HG03571 (cell line): ENCODE data around the gene PYM1.
A peak's percentile ranks its signal among the peaks of the same experiment; 100 is the strongest.

ENCODE experiments used
- ATAC-seq: cut with Tn5 transposase; IDR thresholded peaks from one replicate; pipeline ENCODE4 v1.9.1; 2021; ENCODE audit not compliant: unreplicated experiment

PYM1 gene

GRCh38 chr12:55927588-55928502 is at the start of gene PYM1:
Gene PYM1, minus strand, starts transcription at chr12:55927894. Its CDS starts 133 bp downstream, at chr12:55927761.
- ATAC-seq: peak; percentile 38

DNA sequence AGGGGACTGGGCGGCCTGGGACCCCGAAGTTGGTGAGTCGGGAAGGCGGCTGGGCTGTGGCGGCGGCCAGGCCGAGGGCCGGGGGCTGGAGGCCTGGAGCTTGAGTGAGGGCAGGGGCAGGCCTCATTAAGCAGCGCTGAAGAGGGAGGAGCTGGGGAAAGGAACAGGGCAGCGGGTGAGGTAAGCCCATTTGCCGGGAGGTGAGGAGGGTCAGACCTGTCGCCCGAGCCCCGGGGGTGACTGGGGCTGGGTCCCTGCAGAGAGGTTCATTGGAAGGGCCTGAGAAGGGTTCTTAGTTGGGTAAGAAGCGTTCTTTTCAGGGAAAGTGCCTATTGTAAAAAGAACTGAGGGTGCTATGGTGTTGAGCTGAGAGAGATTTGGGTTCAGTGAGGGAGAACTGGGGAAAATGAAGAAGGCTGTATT is 46.6 kb upstream of the PYM1 start:
- ATAC-seq: peak; percentile 3

- peak; percentile 93 for ATAC-seq
These were observed 46.1 kb upstream of the PYM1 start, which contains the start of gene RAB5B for GRCh38 chr12:55973599-55974307. Gene RAB5B, plus strand, starts transcription at chr12:55974078. Its CDS starts 12,883 bp downstream, at chr12:55986961.

- no peak for ATAC-seq
These were observed 45.4 kb upstream of the PYM1 start for GRCh38 chr12:55972911-55973598.

DNA sequence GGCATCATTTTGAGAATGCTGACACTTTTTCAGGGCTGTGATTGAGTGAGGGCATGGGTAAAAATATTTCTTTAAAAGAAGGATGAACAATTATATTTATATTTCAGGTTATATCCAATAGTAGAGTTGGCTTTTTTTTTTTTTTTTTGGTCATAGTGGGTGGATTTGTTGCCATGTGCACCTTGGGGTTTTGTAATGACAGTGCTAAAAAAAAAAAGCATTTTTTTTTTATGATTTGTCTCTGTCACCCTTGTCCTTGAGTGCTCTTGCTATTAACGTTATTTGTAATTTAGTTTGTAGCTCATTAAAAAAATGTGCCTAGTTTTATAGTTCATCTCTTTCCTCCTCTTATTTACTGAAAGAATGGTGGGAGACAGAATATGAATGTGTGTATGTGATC is 44.8 kb upstream of the PYM1 start:
- no peak for ATAC-seq

DNA sequence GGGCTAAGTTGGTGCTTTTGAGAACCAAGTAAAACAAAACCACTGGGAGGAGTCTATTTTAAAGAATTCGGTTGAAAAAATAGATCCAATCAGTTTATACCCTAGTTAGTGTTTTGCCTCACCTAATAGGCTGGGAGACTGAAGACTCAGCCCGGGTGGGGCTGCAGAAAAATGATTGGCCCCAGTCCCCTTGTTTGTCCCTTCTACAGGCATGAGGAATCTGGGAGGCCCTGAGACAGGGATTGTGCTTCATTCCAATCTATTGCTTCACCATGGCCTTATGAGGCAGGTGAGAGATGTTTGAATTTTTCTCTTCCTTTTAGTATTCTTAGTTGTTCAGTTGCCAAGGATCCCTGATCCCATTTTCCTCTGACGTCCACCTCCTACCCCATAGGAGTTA is 44.3 kb upstream of the PYM1 start:
- no peak for ATAC-seq

DNA sequence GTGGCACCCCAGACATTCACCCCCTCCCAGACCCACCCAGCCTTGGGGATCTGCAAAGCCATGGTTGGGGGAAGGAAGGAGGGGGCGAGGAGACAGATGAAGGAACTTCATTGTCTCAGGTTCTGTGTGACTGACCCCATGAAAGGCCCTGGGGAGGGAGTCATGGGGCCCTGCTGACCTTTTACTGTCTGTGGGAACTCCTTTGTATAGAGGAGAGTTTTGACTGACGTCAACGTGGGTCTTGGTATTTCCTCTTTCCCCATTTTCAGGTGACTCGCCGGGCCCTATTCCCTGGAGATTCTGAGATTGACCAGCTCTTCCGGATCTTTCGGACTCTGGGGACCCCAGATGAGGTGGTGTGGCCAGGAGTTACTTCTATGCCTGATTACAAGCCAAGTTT is 43.1 kb upstream of the PYM1 start:
- ATAC-seq: no peak

DNA sequence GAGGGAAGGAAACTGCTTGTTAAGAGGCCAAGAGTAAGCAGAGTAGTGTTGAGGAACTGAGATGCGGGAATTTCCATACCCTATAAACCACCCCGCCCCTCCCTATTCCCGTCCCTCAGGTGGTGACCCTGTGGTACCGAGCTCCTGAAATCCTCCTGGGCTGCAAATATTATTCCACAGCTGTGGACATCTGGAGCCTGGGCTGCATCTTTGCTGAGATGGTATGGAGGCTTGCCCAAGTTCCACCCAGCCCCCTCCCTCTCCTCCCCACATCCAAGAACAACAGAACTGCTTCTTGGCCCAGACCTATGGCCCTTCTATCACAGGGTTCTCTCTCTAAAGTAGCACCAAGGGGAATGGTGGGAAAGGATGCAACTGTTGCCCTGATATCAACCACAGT is 41.7 kb upstream of the PYM1 start:
- ATAC-seq: no peak

- ATAC-seq: peak; percentile 80
These were observed 39.0 kb upstream of the PYM1 start, which contains the start of gene CDK2 for GRCh38 chr12:55966408-55967281. Gene CDK2, plus strand, starts transcription at chr12:55966830. Its CDS starts 179 bp downstream, at chr12:55967009.

DNA sequence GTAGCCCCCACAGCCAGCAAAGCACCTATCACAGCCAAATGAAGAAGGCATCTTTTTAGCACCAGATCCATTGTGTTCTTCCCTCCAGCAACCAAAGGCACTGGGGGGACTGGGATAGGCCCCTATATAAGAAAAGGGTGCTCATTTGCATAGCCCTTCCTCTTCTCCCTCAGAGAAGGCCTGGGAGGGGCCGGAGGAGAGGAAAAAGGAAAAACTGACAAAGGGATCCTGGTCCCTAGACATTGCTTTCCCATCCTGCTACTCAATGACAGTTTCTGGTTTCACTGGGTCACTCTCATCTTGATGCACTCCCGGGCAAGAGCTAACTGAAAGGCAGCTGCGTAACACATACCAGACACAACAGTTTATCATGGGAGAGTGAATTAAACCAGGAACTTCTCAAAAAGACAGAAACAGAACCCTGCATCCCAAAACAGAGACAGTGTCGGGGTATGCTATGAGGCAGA is 38.3 kb upstream of the PYM1 start, which contains the start of gene PMEL:
Gene PMEL (minus strand): TSS at position 102 of the 467 bp plus-strand sequence. CDS start 31 bp downstream, at position 71.
- ATAC-seq: no peak

DNA sequence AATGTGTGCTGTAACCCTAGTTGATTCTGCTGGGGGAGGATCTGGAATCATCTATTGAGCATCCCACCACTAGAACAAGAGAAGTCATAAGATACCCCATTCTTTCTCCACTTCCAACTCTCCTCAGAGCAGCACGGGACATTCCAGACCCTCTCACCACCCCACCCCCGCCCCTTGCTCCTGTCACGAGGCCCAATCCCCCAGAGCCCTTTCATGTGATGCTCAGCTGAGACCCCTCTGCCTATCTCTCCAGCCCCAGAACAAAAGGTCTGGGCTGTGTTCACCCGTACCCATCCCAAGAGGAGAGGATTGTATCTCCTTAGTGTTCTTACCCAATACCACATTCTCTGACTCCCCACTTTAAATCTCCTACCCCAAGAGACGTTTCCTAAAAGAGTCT is 37.5 kb upstream of the PYM1 start:
- no peak for ATAC-seq

GRCh38 chr12:55963760-55964159 is 36.1 kb upstream of the PYM1 start:
- ATAC-seq: no peak

- no peak for ATAC-seq
These were observed 29.6 kb upstream of the PYM1 start for GRCh38 chr12:55957106-55957859.

GRCh38 chr12:55955800-55956508 is 28.3 kb upstream of the PYM1 start:
- no peak for ATAC-seq

- ATAC-seq: no peak
These were observed 27.6 kb upstream of the PYM1 start for GRCh38 chr12:55955344-55955743.

DNA sequence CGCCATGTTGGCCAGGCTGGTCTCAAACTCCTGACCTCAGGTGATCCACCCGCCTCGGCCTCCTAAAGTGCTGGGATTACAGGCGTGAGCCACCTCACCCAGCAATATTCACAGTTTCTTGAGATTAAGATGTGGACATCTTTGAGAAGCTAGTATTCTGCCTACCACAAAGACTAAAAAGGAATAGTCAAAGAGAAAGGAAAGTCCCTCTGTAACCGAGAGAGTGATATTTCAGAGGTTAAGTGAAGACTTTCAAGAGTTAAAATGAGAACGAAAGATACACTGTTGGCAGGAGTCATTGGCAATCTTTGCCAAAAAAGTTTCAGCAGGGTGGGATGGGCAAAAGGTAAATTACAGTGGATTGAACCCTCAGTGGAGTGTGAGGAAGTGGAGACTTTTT is 18.9 kb upstream of the PYM1 start:
- ATAC-seq: no peak

DNA sequence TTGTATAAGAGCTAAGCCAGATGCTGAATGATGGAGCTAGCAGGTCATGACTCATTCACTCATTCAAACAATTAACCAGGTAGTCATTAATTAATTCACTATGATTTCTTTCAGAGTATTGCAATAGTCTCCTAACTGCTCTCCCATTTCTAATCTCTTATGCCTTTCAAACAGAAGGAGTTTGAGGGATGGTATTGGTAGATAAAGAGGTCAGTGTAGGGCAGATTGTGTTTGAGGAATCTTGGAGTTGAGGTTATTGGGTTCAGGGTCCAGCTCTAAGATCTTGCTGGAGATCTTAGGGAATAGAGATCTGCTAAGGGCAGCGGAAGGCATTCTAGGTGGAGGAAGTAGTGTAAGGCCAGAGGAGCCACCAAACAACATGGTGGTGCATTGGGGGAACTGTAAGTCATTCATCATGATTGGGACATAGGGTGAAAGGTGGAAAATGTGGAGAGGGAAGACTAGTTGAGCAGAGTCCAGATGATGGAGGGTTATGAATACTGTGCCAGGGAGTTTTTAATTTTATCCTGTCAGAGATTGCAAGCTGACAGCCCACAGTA is 15.0 kb upstream of the PYM1 start:
- ATAC-seq: no peak

DNA sequence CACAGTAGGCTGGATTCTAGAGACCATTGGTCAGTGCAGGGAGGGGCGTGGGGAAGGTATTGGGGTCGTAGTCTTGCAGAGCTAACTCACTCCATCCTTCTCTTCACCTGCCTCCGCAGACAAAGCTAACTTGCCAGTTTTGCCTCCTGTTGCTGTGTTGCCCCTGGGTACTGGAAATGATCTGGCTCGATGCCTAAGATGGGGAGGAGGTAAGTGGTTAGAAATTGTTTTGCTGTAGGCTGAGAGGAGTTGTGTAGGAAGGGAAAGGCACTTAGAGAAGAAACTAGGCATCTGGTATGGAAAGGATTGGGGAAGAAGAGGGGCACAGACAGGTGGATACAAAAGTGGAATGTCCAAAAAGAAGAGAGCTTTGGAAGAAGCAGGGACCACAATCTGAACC is 14.4 kb upstream of the PYM1 start:
- ATAC-seq: no peak
